HEK293T (cell line): ENCODE data around the gene CPHXL2.

Experiments used
- CTCF ChIA-PET: fragments of 350-600 bp; formaldehyde crosslinking; extraction: SDS; loops from one replicate; lab custom pipeline; 2021; ENCODE audit warnings: antibody characterized with exemption, inconsistent platforms; lab: Yijun Ruan, JAX
- POLR2A ChIA-PET: fragments of 350-600 bp; formaldehyde crosslinking; extraction: SDS; loops from one replicate; lab custom pipeline; 2020; ENCODE audit warnings: antibody characterized with exemption, inconsistent platforms; lab: Yijun Ruan, JAX
- DNase-seq: peaks from one replicate; pipeline ENCODE4 v3.0.0; 2012; ENCODE audit warnings: mixed read lengths; ENCODE audit errors: extremely low spot score
- ARNT ChIP-seq: fragments of 450-650 bp; IDR thresholded peaks from 2 replicates; pipeline ENCODE4 v1.6.1; 2017; ENCODE audit warnings: mild to moderate bottlenecking
- BHLHE40 ChIP-seq: fragments of 450-650 bp; IDR thresholded peaks from 2 replicates; pipeline ENCODE4 v1.6.1; 2016; ENCODE audit warnings: mild to moderate bottlenecking, moderate library complexity, borderline replicate concordance
- CTBP1 ChIP-seq: fragments of 450-650 bp; IDR thresholded peaks from 2 replicates; pipeline ENCODE4 v1.6.1; 2016; ENCODE audit warnings: borderline replicate concordance
- ELF4 ChIP-seq: fragments of 450-650 bp; IDR thresholded peaks from 2 replicates; pipeline ENCODE4 v1.6.1; 2017; ENCODE audit warnings: antibody characterized with exemption
- FOXA1 ChIP-seq: fragments of 450-650 bp; IDR thresholded peaks from 2 replicates; pipeline ENCODE4 v1.6.1; 2016; ENCODE audit warnings: mild to moderate bottlenecking
- FOXK2 ChIP-seq: fragments of 450-650 bp; IDR thresholded peaks from 2 replicates; pipeline ENCODE4 v1.6.1; 2016; ENCODE audit warnings: mild to moderate bottlenecking
- FOXM1 ChIP-seq: fragments of 450-650 bp; IDR thresholded peaks from 2 replicates; pipeline ENCODE4 v1.6.1; 2017; ENCODE audit warnings: mild to moderate bottlenecking, borderline replicate concordance
- HDGF ChIP-seq: fragments of 450-650 bp; IDR thresholded peaks from 2 replicates; pipeline ENCODE4 v1.6.1; 2017; ENCODE audit warnings: antibody characterized with exemption, borderline replicate concordance
- L3MBTL2 ChIP-seq: fragments of 450-650 bp; conservative IDR thresholded peaks from 2 replicates; pipeline ENCODE4 v1.6.1; 2016; ENCODE audit warnings: mild to moderate bottlenecking
- LEF1 ChIP-seq: fragments of 450-650 bp; IDR thresholded peaks from 2 replicates; pipeline ENCODE4 v1.6.1; 2017; ENCODE audit warnings: mild to moderate bottlenecking, borderline replicate concordance
- NFRKB ChIP-seq: fragments of 450-650 bp; IDR thresholded peaks from 2 replicates; pipeline ENCODE4 v1.6.1; 2016; ENCODE audit warnings: mild to moderate bottlenecking, moderate library complexity
- PKNOX1 ChIP-seq: fragments of 450-650 bp; IDR thresholded peaks from 2 replicates; pipeline ENCODE4 v1.6.1; 2016
- SP1 ChIP-seq: fragments of 450-650 bp; IDR thresholded peaks from 2 replicates; pipeline ENCODE4 v1.6.1; 2017
- SUZ12 ChIP-seq: fragments of 450-650 bp; IDR thresholded peaks from 2 replicates; pipeline ENCODE4 v1.6.1; 2016; ENCODE audit warnings: mild to moderate bottlenecking
- TARDBP ChIP-seq: fragments of 450-650 bp; IDR thresholded peaks from 2 replicates; pipeline ENCODE4 v1.6.1; 2016
- ZNF384 ChIP-seq: fragments of 450-650 bp; IDR thresholded peaks from 2 replicates; pipeline ENCODE4 v1.6.1; 2016

The CPHXL2 gene

GRCh38 chr16:75644240-75645012 is 32.4 kb downstream of the CPHXL2 start:
- ChIA-PET POLR2A (no interaction called here), CTCF (no interaction called here)
- no peak for TF ChIP-seq HDGF
- DNase-seq: no peak

GRCh38 chr16:75640598-75640997 is 36.2 kb downstream of the CPHXL2 start:
- ChIA-PET CTCF (no interaction called here), POLR2A (interaction anchor here (0.6 kb wide), 1 partner anchor 80 kb away, joined by 3 read pairs; no protein-coding TSS in a partner anchor)
- no peak for TF ChIP-seq L3MBTL2
- TF ChIP-seq SUZ12: no peak
- no peak for TF ChIP-seq ZNF384
- no peak for TF ChIP-seq FOXK2
- TF ChIP-seq HDGF: no peak
- TF ChIP-seq CTBP1: no peak
- TF ChIP-seq BHLHE40: no peak
- no peak for TF ChIP-seq LEF1
- no peak for TF ChIP-seq NFRKB
- no peak for TF ChIP-seq FOXA1
- TF ChIP-seq SP1: no peak
- TF ChIP-seq FOXM1: no peak
- DNase-seq: no peak

GRCh38 chr16:75635036-75635435 is 41.8 kb downstream of the CPHXL2 start:
- TF ChIP-seq FOXM1 (no peak), PKNOX1 (no peak), FOXK2 (no peak), ZNF384 (no peak), ARNT (no peak), TARDBP (no peak), L3MBTL2 (no peak), NFRKB (no peak), LEF1 (no peak), SUZ12 (no peak), SP1 (no peak), HDGF (no peak), ELF4 (no peak), BHLHE40 (no peak)
- ChIA-PET POLR2A (interaction anchor here (1.9 kb wide), 1 partner anchor 12 kb away, joined by 5 read pairs; the partner anchor contains the start of gene ADAT1), CTCF (no interaction called here)
- DNase-seq: no peak

- CTCF ChIA-PET: no interaction called here
- POLR2A ChIA-PET: interaction anchor here (1.1 kb wide), 1 partner anchor 10 kb away, joined by 4 read pairs; the partner anchor contains the start of gene ADAT1
- no peak for TF ChIP-seq ELF4
- no peak for TF ChIP-seq FOXA1
- no peak for TF ChIP-seq CTBP1
- no peak for TF ChIP-seq TARDBP
- no peak for TF ChIP-seq SUZ12
- TF ChIP-seq PKNOX1: no peak
- TF ChIP-seq ZNF384: no peak
- no peak for TF ChIP-seq ARNT
- TF ChIP-seq LEF1: no peak
- TF ChIP-seq HDGF: no peak
- no peak for TF ChIP-seq L3MBTL2
- TF ChIP-seq FOXM1: no peak
- no peak for DNase-seq
Measured at GRCh38 chr16:75632857-75633256, 44.0 kb downstream of the CPHXL2 start.

- CTCF ChIA-PET: interaction anchor here (0.6 kb wide), 1 partner anchor 396 kb away, joined by 3 read pairs; no protein-coding TSS in a partner anchor
- POLR2A ChIA-PET: interaction anchor here (1.9 kb wide), 1 partner anchor 17 kb away, joined by 8 read pairs; the partner anchor contains the start of genes KARS1 and TERF2IP
- TF ChIP-seq FOXM1 (no peak), SUZ12 (no peak), PKNOX1 (no peak), ARNT (no peak), TARDBP (no peak), LEF1 (no peak), FOXK2 (no peak), L3MBTL2 (no peak), ZNF384 (no peak)
- no peak for DNase-seq
Measured at GRCh38 chr16:75630052-75630451, 46.8 kb downstream of the CPHXL2 start.

GRCh38 chr16:75629132-75629531 is 47.7 kb downstream of the CPHXL2 start:
- no peak for DNase-seq
- CTCF ChIA-PET: no interaction called here
- no peak for TF ChIP-seq ARNT
- no peak for TF ChIP-seq TARDBP
- TF ChIP-seq NFRKB: no peak
- TF ChIP-seq L3MBTL2: no peak
- no peak for TF ChIP-seq HDGF
- no peak for TF ChIP-seq SUZ12
- no peak for TF ChIP-seq SP1
- no peak for TF ChIP-seq ELF4
- no peak for TF ChIP-seq LEF1
- TF ChIP-seq FOXA1: no peak
- TF ChIP-seq FOXK2: no peak
- TF ChIP-seq CTBP1: no peak
- TF ChIP-seq PKNOX1: no peak
- POLR2A ChIA-PET: no interaction called here
